Measurements from ENCODE around the gene ZNF133. TPM values are rescaled to one million over a fixed set of nuclear protein-coding genes. Genes with fewer than 3 reads are reported as not detected.
"Not testable (repeated sequence)": the region's sequence is repeated elsewhere in the genome, so short reads cannot be mapped to it uniquely, and the experiment has no call there.

ZNF133 gene
- total RNA-seq, result 7.7 and 8.0 TPM in 2 replicates

- ChIA-PET CTCF (interaction anchor here (1.0 to 2.1 kb wide), 2 partner anchors 12 to 606 kb away, joined by 3 to 7 read pairs; partner anchors contain the start of gene RRBP1), POLR2A (interaction anchor here (0.7 to 2.7 kb wide), 15 partner anchors 150 to 1764 kb away, joined by 3 to 32 read pairs (median 5); partner anchors contain the start of genes CFAP61, CRNKL1, DSTN and DZANK1)
- H3K27me3 Mint-ChIP-seq, result peaks cover 16% of the 10 kb centered on the region
- no peak for TF ChIP-seq CTCF (IDR thresholded peaks at IDR 0.05)
- H3K36me3 Mint-ChIP-seq (ENCODE audit: low read depth), result peaks cover 34% of the 10 kb centered on the region
- intact Hi-C loops (cut with micrococcal nuclease), result loop anchor here (1.0 to 5.0 kb wide), 13 partner anchors 125 to 1764 kb away; partner anchors contain the start of genes CFAP61, CRNKL1, DSTN and DZANK1
- peak; percentile 99 for DNase-seq
- ATAC-seq (ENCODE audit: low read depth), result peak; percentile 96
- H3K9me3 Mint-ChIP-seq, result peaks cover 13% of the 10 kb centered on the region
- peaks cover 29% of the 10 kb centered on the region for H3K4me1 Mint-ChIP-seq
- H3K4me3 Mint-ChIP-seq, result peak within 1 kb of the TSS; percentile 92
- peak within 1 kb of the TSS; percentile 97 for H3K27ac Mint-ChIP-seq
Observed at GRCh38 chr20:18287915-18288748, at the start of gene ZNF133. Gene ZNF133 (plus strand): TSS chr20:18288527. CDS start chr20:18305687, 17,160 bp downstream.

GRCh38 chr20:18240997-18241396 is 47.3 kb upstream of the ZNF133 start:
- Mint-ChIP-seq H3K4me1 (no peaks in the 10 kb centered on the region), H3K36me3 (ENCODE audit: low read depth) (no peaks in the 10 kb centered on the region), H3K27me3 (peaks cover 39% of the 10 kb centered on the region), H3K9me3 (no peaks in the 10 kb centered on the region), H3K4me3 (no peak overlapping the region), H3K27ac (no peak overlapping the region)
- no peak for TF ChIP-seq CTCF (IDR thresholded peaks at IDR 0.05)
- POLR2A ChIA-PET, result no interaction called here
- intact Hi-C loops (cut with micrococcal nuclease), result no loop called here
- ATAC-seq (ENCODE audit: low read depth) (no peak), DNase-seq (no peak)
- CTCF ChIA-PET, result no interaction called here

GRCh38 chr20:18243802-18244201 is 44.5 kb upstream of the ZNF133 start:
- POLR2A ChIA-PET, result no interaction called here
- Mint-ChIP-seq H3K4me3 (no peak overlapping the region), H3K36me3 (ENCODE audit: low read depth) (no peaks in the 10 kb centered on the region), H3K27me3 (peaks cover 46% of the 10 kb centered on the region), H3K9me3 (no peaks in the 10 kb centered on the region), H3K27ac (no peak overlapping the region), H3K4me1 (no peaks in the 10 kb centered on the region)
- CTCF ChIA-PET, result no interaction called here
- intact Hi-C loops (cut with micrococcal nuclease), result no loop called here
- DNase-seq, result no peak
- no peak for TF ChIP-seq CTCF (IDR thresholded peaks at IDR 0.05)
- ATAC-seq (ENCODE audit: low read depth), result no peak

GRCh38 chr20:18248545-18248944 is 39.8 kb upstream of the ZNF133 start:
- H3K27ac Mint-ChIP-seq; H3K9me3 Mint-ChIP-seq; H3K4me1 Mint-ChIP-seq; H3K4me3 Mint-ChIP-seq; H3K36me3 Mint-ChIP-seq (ENCODE audit: low read depth); ATAC-seq (ENCODE audit: low read depth); POLR2A ChIA-PET; intact Hi-C loops (cut with micrococcal nuclease); CTCF ChIA-PET; DNase-seq: not testable (repeated sequence)
- H3K27me3 Mint-ChIP-seq, result peaks cover 18% of the 10 kb centered on the region

GRCh38 chr20:18250217-18250616 is 38.1 kb upstream of the ZNF133 start:
- no peak overlapping the region for H3K4me3 Mint-ChIP-seq
- H3K27ac Mint-ChIP-seq, result no peak overlapping the region
- ChIA-PET POLR2A (no interaction called here), CTCF (no interaction called here)
- intact Hi-C loops (cut with micrococcal nuclease), result no loop called here
- no peaks in the 10 kb centered on the region for H3K4me1 Mint-ChIP-seq
- TF ChIP-seq CTCF (IDR thresholded peaks at IDR 0.05), result no peak
- H3K27me3 Mint-ChIP-seq, result peaks cover 8% of the 10 kb centered on the region
- DNase-seq, result no peak
- no peaks in the 10 kb centered on the region for H3K36me3 Mint-ChIP-seq (ENCODE audit: low read depth)
- ATAC-seq (ENCODE audit: low read depth), result no peak
- H3K9me3 Mint-ChIP-seq, result no peaks in the 10 kb centered on the region

Measured in activated B cell treated with CpG ODN at 0.5 μM for 24 hours (primary cell).